K562 (cell line): ENCODE data around the gene SDC1.

Source experiments
- FOS ChIP-seq: IDR thresholded peaks from 3 replicates; pipeline ENCODE4 v1.6.1; 2011; ENCODE audit not compliant: insufficient read length; ENCODE audit errors: extremely low read depth
- JUN ChIP-seq, 2 experiments: sonication (generic) in 1 of 2; formaldehyde crosslinking in 1 of 2; IDR thresholded peaks; 2 replicates each; pipeline versions ENCODE4 v1.6.1 to v1.8.0; 2012 to 2022; ENCODE audit warnings: borderline replicate concordance in 2 of 2, mild to moderate bottlenecking in 2 of 2, improper control_type of control experiment in 1 of 2, low read depth in 1 of 2, low read length in 1 of 2, missing genetic modification reagents in 1 of 2
- KLF6 ChIP-seq: fragments of 250-450 bp; sonication (Bioruptor Pico); IDR thresholded peaks from 2 replicates; pipeline ENCODE4 v1.4.0; 2020; ENCODE audit warnings: mild to moderate bottlenecking, moderate library complexity, borderline replicate concordance
- XRCC5 ChIP-seq: fragments of 200-400 bp; formaldehyde crosslinking; IDR thresholded peaks from 2 replicates; pipeline ENCODE4 v1.6.1; 2017; ENCODE audit warnings: low read depth, mild to moderate bottlenecking, low read length
- YY1 ChIP-seq, 3 experiments: IDR thresholded peaks; 2 replicates each; pipeline ENCODE4 v1.6.1; 2011; ENCODE audit warnings: low read length in 2 of 3, mild to moderate bottlenecking in 2 of 3, moderate library complexity in 2 of 3, borderline replicate concordance in 1 of 3, control low read depth in 1 of 3, low read depth in 1 of 3; ENCODE audit not compliant: insufficient read depth in 3 of 3, insufficient replicate concordance in 2 of 3, control insufficient read depth in 1 of 3, insufficient read length in 1 of 3; ENCODE audit errors: extremely low read depth in 1 of 3

GRCh38 chr2:20200697-20201555, 24.0 kb downstream of the SDC1 start:
- TF ChIP-seq XRCC5 (no peak), FOS (no peak), KLF6 (CRISPR knock-in tag) (no peak), YY1 (IDR thresholded peaks at IDR 0.05; ENCODE audit: borderline replicate concordance in 1 of 3, control insufficient read depth in 1 of 3, extremely low read depth in 1 of 3, insufficient read depth in 3 of 3, insufficient read length in 1 of 3, insufficient replicate concordance in 2 of 3, low read depth in 1 of 3, low read length in 2 of 3) (no peak), JUN (IDR thresholded peaks at IDR 0.05; ENCODE audit: borderline replicate concordance, low read depth, low read length) (no peak), JUN (CRISPR knock-in tag; IDR thresholded peaks at IDR 0.05; ENCODE audit: borderline replicate concordance) (no peak)
